RWPE1 (cell line): ENCODE results near the gene UBE2O.

ENCODE experiments used
- CTCF ChIA-PET: fragments of 350-600 bp; sonication (Branson Sonifier 250); formaldehyde crosslinking; extraction: SDS; loops from one replicate; lab custom pipeline; 2021; lab: Yijun Ruan, JAX
- POLR2A ChIA-PET: fragments of 400-600 bp; formaldehyde crosslinking; extraction: SDS; loops from one replicate; lab custom pipeline; 2020; ENCODE audit warnings: antibody characterized with exemption; ENCODE audit not compliant: low non-redundant PET; lab: Yijun Ruan, JAX
- DNase-seq: peaks from one replicate; pipeline ENCODE4 v3.0.0; 2012; ENCODE audit warnings: low spot score
- H3K27ac ChIP-seq: fragments of 450-650 bp; 2 replicates; pipeline ENCODE4 v1.5.1; 2017
- TF ChIP-seq, protein P1 (sequence below): fragments of 450-650 bp; conservative IDR thresholded peaks from 2 replicates; pipeline ENCODE4 v1.5.1; 2017; ENCODE audit warnings: low read depth, mild to moderate bottlenecking

The UBE2O gene

DNA sequence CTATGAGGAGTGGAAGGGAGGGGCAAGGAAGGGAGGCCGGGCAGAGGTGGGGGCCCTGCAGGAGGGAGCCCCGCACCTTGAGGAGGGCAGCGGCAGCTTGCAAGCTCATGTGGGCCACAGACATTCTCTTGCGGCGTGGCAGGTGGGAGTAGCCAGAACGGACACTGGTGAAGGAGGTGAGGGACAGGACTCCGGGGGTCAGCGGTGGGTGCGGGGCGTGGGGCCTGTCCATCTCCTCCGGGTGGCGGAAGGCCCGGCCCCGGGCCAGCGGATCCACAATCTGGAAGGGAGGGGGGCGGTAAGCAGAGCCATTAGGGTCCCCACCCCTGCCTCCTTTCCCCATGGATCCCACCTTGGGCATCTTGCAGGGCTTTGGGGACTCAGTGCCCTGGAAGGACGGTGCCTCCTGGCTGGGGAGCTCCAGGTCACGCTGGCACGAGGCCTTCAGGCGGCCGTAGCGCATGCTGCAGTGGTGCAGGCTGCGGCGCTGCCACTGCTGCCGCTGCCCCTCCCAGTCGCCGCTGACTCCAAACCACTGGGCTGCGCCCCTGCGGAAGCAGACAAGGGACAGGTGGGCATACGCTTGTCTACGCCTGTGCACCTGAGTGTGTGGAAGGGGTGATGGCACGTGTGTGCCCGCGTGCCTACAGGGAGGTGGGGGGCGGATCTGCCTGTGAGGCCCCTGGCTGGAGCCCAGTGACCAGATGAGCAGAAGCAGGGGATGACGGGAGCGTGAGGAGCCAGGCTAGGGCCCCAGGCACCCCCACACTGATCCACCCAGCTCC lies 26.0 kb upstream of the UBE2O start:
- DNase-seq = no peak
- H3K27ac ChIP-seq = peak overlapping the region; percentile 17
- CTCF ChIA-PET = interaction anchor here (1.0 kb wide), 1 partner anchor 44 kb away, joined by 5 read pairs; no protein-coding TSS in a partner anchor
- TF ChIP-seq, protein P1, sequence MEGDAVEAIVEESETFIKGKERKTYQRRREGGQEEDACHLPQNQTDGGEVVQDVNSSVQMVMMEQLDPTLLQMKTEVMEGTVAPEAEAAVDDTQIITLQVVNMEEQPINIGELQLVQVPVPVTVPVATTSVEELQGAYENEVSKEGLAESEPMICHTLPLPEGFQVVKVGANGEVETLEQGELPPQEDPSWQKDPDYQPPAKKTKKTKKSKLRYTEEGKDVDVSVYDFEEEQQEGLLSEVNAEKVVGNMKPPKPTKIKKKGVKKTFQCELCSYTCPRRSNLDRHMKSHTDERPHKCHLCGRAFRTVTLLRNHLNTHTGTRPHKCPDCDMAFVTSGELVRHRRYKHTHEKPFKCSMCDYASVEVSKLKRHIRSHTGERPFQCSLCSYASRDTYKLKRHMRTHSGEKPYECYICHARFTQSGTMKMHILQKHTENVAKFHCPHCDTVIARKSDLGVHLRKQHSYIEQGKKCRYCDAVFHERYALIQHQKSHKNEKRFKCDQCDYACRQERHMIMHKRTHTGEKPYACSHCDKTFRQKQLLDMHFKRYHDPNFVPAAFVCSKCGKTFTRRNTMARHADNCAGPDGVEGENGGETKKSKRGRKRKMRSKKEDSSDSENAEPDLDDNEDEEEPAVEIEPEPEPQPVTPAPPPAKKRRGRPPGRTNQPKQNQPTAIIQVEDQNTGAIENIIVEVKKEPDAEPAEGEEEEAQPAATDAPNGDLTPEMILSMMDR = no peak
- POLR2A ChIA-PET = no interaction called here

DNA sequence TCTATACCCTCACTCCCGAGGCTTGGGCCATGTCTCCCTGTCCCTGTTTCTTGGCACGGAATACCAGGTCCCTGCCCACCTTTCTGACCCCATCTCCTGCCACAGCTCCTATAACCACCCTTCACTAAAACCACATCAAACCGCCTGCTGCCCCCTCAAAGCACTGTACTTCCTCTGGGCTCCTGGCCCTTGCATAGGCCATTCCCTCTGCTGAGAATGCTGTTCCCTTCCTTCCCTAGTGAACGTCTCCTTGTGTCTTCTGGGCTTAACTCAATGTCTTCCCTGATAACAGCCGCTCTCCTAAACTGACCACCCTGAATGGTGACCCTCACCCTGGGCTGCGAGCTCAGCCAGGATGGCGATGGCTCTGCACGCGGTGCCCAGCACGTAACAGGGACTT lies 25.1 kb upstream of the UBE2O start:
- no peak for DNase-seq
- POLR2A ChIA-PET = no interaction called here
- TF ChIP-seq, protein P1 = no peak
- CTCF ChIA-PET = interaction anchor here (0.6 to 1.0 kb wide), 4 partner anchors 10 to 45 kb away, joined by 3 to 5 read pairs (median 3); no protein-coding TSS in a partner anchor
- no peak overlapping the region for H3K27ac ChIP-seq

DNA sequence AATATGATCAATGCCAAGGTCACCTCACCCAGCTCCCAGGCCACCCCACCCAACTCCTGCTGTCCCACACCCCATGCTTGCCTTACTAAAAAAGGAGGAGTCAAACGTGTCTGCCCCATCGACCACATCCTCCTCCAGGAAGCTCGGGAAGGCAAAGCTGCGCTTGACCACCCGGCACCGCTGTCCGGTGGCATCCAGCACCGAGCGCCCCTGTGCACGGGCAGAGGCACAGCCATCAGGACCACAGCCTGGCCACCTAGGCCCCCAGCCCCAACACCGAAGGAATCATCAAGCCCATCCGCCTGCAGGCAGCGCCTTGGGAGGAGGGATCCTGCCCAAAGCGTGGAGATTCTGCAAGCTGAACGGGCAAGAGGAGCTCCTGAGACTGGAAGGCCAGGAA lies 24.6 kb upstream of the UBE2O start:
- ChIA-PET CTCF (interaction anchor here (1.0 to 1.2 kb wide), 3 partner anchors 10 to 19 kb away, joined by 3 read pairs; no protein-coding TSS in a partner anchor), POLR2A (no interaction called here)
- no peak overlapping the region for H3K27ac ChIP-seq
- TF ChIP-seq, protein P1 = no peak
- DNase-seq = no peak

DNA sequence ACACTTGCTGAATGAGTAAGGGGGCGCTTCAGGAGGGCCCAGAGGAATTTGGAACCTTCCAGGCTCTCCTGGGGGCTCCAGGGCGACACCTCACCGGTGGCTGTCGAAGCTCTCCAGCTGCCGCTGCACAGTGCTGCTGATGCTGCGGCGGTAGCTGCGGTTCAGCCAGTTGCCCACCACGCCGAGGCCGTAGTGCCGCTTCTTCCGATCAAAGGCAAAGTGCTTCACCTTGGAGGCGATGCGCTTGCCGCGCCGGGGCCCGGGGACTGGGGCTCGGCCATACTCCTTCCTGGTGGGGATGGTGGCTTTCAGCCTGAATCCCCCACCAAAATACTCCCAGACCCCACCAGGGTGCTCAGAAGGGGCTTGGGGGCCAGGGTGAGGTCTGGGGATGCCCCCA lies 23.8 kb upstream of the UBE2O start:
- no peak for DNase-seq
- POLR2A ChIA-PET = no interaction called here
- TF ChIP-seq, protein P1 = no peak
- H3K27ac ChIP-seq = peak overlapping the region; percentile 2; the same call in 1 of the 2 replicates
- CTCF ChIA-PET = interaction anchor here (0.5 to 1.2 kb wide), 2 partner anchors 18 to 408 kb away, joined by 3 read pairs; no protein-coding TSS in a partner anchor

DNA sequence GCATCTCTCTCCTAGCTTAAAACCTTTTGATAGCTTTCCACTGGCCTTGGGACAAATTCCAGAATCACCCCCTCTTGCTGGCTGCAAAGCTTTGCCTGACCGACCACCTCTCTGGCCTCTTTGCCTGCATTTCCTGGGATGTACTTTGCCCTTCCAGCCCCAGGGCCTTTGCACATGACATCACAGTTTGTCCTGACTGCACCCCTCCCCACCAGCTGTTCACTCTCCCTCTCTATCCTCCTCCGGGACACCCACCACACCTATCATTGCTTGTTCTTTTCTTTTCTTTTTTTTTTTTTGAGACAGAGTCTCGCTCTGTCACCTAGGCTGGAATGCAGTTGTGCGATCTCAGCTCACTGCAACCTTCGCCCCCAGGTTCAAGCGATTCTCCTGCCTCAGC lies 22.4 kb upstream of the UBE2O start:
- H3K27ac ChIP-seq = no peak overlapping the region
- POLR2A ChIA-PET = no interaction called here
- DNase-seq = no peak
- CTCF ChIA-PET = interaction anchor here (0.6 kb wide), 1 partner anchor 31 kb away, joined by 5 read pairs; no protein-coding TSS in a partner anchor
- TF ChIP-seq, protein P1 = no peak

DNA sequence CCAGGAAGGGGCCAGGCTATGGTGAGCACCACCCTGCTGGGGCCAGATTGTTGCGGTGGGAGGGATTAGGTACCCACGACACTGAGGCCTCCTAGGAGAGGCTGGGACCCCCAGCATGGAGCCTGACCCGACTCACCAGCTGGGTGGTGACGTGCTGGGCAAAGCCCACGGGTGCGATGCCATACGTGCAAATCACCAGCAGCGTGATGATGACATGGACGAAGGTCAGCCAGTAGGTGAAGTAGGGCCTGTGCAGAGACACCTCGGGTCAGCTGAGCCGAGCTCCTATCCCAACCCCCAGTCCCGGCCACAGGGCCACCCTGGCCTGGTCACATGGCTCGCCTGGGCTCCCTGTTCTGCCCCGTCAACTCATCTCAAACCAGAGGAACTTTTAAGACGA lies 21.9 kb upstream of the UBE2O start:
- ChIA-PET CTCF (no interaction called here), POLR2A (no interaction called here)
- no peak overlapping the region for H3K27ac ChIP-seq
- no peak for DNase-seq
- TF ChIP-seq, protein P1 = no peak
